Measurements from ENCODE around the gene SPINK6.

SPINK6 gene

DNA sequence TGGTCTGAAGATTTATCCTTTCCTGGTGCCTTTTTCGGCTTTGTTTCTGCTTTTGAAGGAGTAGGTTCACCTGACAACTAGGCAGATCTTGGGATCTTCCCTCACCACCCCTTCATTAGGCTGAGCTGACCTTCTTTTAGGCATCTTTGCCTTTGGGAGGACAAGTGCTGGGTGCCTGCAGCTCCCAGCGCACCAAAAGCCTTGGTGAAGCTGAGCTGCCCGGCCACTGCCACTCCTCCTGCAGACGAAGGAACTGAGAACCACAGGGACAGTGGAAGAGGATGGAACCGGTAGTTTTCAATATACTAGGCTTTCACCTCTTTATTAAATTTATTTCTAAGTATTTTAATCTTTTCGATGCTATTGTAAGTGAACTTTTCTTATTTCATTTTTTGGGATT, 18.7 kb downstream of the SPINK6 start:
- Histone ChIP-seq H3K18ac (ENCODE audit: low read depth in 1 of 2, low read length in 2 of 2) (no peak overlapping the region), H3K9ac (ENCODE audit: low read length) (no peak overlapping the region), H3K27me3 (ENCODE audit: control insufficient read depth in 1 of 2, insufficient read depth in 1 of 2, low read length in 2 of 2) (no peaks in the 10 kb centered on the region), H2BK12ac (ENCODE audit: low read length in 2 of 2) (no peak overlapping the region), H4K8ac (ENCODE audit: low read length) (no peak overlapping the region), H3K4ac (ENCODE audit: low read depth in 1 of 2, low read length in 2 of 2) (no peak overlapping the region), H3K79me1 (replicated peaks; ENCODE audit: low read length, poor library complexity, severe bottlenecking) (no peaks in the 10 kb centered on the region), H3K4me2 (ENCODE audit: low read length, poor library complexity, severe bottlenecking) (no peak overlapping the region), H3K4me3 (ENCODE audit: insufficient read depth in 1 of 2, low read depth in 1 of 2, low read length in 2 of 2) (no peak overlapping the region), H4K91ac (ENCODE audit: low read length) (no peak overlapping the region), H2BK5ac (ENCODE audit: low read depth, low read length, poor library complexity, severe bottlenecking) (no peak overlapping the region), H2BK15ac (ENCODE audit: low read depth, poor library complexity, severe bottlenecking) (no peak overlapping the region), H2AK5ac (ENCODE audit: low read length, severe bottlenecking) (no peak overlapping the region), H3K36me3 (ENCODE audit: control insufficient read depth in 1 of 2, insufficient read depth in 2 of 2, low read depth in 1 of 2, low read length in 2 of 2) (no peaks in the 10 kb centered on the region), H3K14ac (ENCODE audit: low read length in 2 of 2) (no peak overlapping the region), H2AFZ (ENCODE audit: low read depth, low read length) (no peak overlapping the region), H3K4me1 (ENCODE audit: control insufficient read depth, insufficient read depth, low read depth, low read length) (no peaks in the 10 kb centered on the region), H3K9me3 (ENCODE audit: control insufficient read depth, low read length) (no peaks in the 10 kb centered on the region), H2BK120ac (ENCODE audit: low read depth, low read length) (no peak overlapping the region), H3K23ac (ENCODE audit: low read length in 2 of 2) (no peak overlapping the region), H3K27ac (ENCODE audit: low read length, poor library complexity, severe bottlenecking) (no peak overlapping the region)
- 74% methylated on average over 3 of the region's 6 CpGs for WGBS
- DNase-seq = no peak

DNA sequence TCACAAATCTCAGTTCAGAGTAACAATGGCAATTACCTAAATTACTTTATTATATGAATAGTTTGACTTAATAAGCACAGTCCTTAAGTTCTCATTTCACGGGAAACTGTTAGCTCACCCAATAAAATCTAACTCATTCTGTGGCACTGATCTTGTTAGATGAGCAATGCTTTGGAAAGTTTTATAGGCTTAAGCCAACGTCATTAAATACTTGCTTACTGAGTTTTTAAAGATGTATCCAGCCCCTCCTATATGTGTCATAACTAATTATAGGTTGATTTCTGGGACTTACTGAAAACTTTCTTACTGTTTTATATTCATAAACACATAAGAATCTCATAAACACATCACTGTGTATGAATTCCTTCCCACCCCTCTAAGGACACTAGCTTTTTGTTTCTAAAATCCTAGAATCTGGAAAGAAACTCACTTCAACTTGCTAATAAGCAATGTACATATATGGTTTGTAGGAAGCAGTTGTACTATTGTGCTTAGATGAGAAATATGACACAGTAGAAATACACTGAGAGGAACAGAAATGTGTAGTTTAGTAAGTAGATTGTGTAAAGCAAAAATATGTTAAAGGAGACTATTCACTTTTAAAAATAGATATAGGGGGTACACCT, 21.4 kb downstream of the SPINK6 start:
- H2BK15ac ChIP-seq (ENCODE audit: low read depth, poor library complexity, severe bottlenecking) = no peak overlapping the region
- H2BK12ac ChIP-seq (ENCODE audit: low read length in 2 of 2) = no peak overlapping the region
- H2BK120ac ChIP-seq (ENCODE audit: low read depth, low read length) = no peak overlapping the region
- no peak overlapping the region for H2AFZ ChIP-seq (ENCODE audit: low read depth, low read length)
- H3K14ac ChIP-seq (ENCODE audit: low read length in 2 of 2) = no peak overlapping the region
- no peak overlapping the region for H4K8ac ChIP-seq (ENCODE audit: low read length)
- H3K23ac ChIP-seq (ENCODE audit: low read length in 2 of 2) = no peak overlapping the region
- H3K36me3 ChIP-seq (ENCODE audit: control insufficient read depth in 1 of 2, insufficient read depth in 2 of 2, low read depth in 1 of 2, low read length in 2 of 2) = no peaks in the 10 kb centered on the region
- H3K4me3 ChIP-seq (ENCODE audit: insufficient read depth in 1 of 2, low read depth in 1 of 2, low read length in 2 of 2) = no peak overlapping the region
- H3K9me3 ChIP-seq (ENCODE audit: control insufficient read depth, low read length) = no peaks in the 10 kb centered on the region
- no CpG with 5 or more reads among the region's 2 CpGs for WGBS
- no peak overlapping the region for H2BK5ac ChIP-seq (ENCODE audit: low read depth, low read length, poor library complexity, severe bottlenecking)
- no peak overlapping the region for H3K18ac ChIP-seq (ENCODE audit: low read depth in 1 of 2, low read length in 2 of 2)
- H3K9ac ChIP-seq (ENCODE audit: low read length) = peak overlapping the region; percentile 55
- no peaks in the 10 kb centered on the region for H3K4me1 ChIP-seq (ENCODE audit: control insufficient read depth, insufficient read depth, low read depth, low read length)
- no peaks in the 10 kb centered on the region for H3K27me3 ChIP-seq (ENCODE audit: control insufficient read depth in 1 of 2, insufficient read depth in 1 of 2, low read length in 2 of 2)
- no peaks in the 10 kb centered on the region for H3K79me1 ChIP-seq (replicated peaks; ENCODE audit: low read length, poor library complexity, severe bottlenecking)
- no peak overlapping the region for H3K27ac ChIP-seq (ENCODE audit: low read length, poor library complexity, severe bottlenecking)
- H3K4me2 ChIP-seq (ENCODE audit: low read length, poor library complexity, severe bottlenecking) = no peak overlapping the region
- H3K4ac ChIP-seq (ENCODE audit: low read depth in 1 of 2, low read length in 2 of 2) = no peak overlapping the region
- no peak overlapping the region for H4K91ac ChIP-seq (ENCODE audit: low read length)
- H2AK5ac ChIP-seq (ENCODE audit: low read length, severe bottlenecking) = no peak overlapping the region
- DNase-seq = no peak

DNA sequence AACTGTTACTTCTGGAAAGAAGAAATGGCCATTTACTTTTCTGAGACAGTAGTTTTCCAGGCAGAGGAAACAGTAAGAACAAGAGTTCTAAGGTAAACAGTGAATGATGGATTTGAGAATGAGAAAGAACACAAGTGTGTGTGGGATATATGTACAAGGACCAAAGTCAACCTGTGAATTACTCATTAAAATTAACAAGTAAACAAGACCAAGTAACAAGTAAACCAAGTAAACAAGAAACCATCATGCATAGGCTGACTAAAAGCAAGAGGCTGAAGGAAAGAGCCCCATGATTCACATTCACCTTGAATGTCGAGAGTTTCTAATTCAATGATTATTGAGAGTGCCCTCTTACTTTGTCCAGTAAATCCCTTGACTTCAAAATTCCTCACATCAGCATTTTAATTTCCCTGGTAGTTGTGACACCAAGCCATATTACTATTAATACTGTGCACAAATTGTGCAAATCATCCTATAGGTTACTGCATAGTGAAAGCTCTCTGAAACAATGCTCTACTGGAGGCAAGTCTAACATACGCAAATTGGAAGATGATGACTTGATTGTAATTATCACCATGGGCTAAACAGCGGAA, 25.6 kb downstream of the SPINK6 start:
- DNase-seq = no peak
- no peak overlapping the region for H3K9ac ChIP-seq (ENCODE audit: low read length)
- H4K8ac ChIP-seq (ENCODE audit: low read length) = no peak overlapping the region
- H2BK5ac ChIP-seq (ENCODE audit: low read depth, low read length, poor library complexity, severe bottlenecking) = no peak overlapping the region
- no peak overlapping the region for H2BK12ac ChIP-seq (ENCODE audit: low read length in 2 of 2)
- no peak overlapping the region for H3K27ac ChIP-seq (ENCODE audit: low read length, poor library complexity, severe bottlenecking)
- no peak overlapping the region for H3K14ac ChIP-seq (ENCODE audit: low read length in 2 of 2)
- no peaks in the 10 kb centered on the region for H3K4me1 ChIP-seq (ENCODE audit: control insufficient read depth, insufficient read depth, low read depth, low read length)
- H2BK120ac ChIP-seq (ENCODE audit: low read depth, low read length) = no peak overlapping the region
- no peak overlapping the region for H2AFZ ChIP-seq (ENCODE audit: low read depth, low read length)
- H3K4ac ChIP-seq (ENCODE audit: low read depth in 1 of 2, low read length in 2 of 2) = no peak overlapping the region
- no peak overlapping the region for H4K91ac ChIP-seq (ENCODE audit: low read length)
- WGBS = 92% methylated on average over 3 of the region's 3 CpGs
- H3K4me3 ChIP-seq (ENCODE audit: insufficient read depth in 1 of 2, low read depth in 1 of 2, low read length in 2 of 2) = no peak overlapping the region
- no peaks in the 10 kb centered on the region for H3K36me3 ChIP-seq (ENCODE audit: control insufficient read depth in 1 of 2, insufficient read depth in 2 of 2, low read depth in 1 of 2, low read length in 2 of 2)
- H2BK15ac ChIP-seq (ENCODE audit: low read depth, poor library complexity, severe bottlenecking) = no peak overlapping the region
- H3K9me3 ChIP-seq (ENCODE audit: control insufficient read depth, low read length) = no peaks in the 10 kb centered on the region
- no peaks in the 10 kb centered on the region for H3K79me1 ChIP-seq (replicated peaks; ENCODE audit: low read length, poor library complexity, severe bottlenecking)
- no peak overlapping the region for H2AK5ac ChIP-seq (ENCODE audit: low read length, severe bottlenecking)
- H3K4me2 ChIP-seq (ENCODE audit: low read length, poor library complexity, severe bottlenecking) = no peak overlapping the region
- H3K23ac ChIP-seq (ENCODE audit: low read length in 2 of 2) = no peak overlapping the region
- no peaks in the 10 kb centered on the region for H3K27me3 ChIP-seq (ENCODE audit: control insufficient read depth in 1 of 2, insufficient read depth in 1 of 2, low read length in 2 of 2)
- no peak overlapping the region for H3K18ac ChIP-seq (ENCODE audit: low read depth in 1 of 2, low read length in 2 of 2)

DNA sequence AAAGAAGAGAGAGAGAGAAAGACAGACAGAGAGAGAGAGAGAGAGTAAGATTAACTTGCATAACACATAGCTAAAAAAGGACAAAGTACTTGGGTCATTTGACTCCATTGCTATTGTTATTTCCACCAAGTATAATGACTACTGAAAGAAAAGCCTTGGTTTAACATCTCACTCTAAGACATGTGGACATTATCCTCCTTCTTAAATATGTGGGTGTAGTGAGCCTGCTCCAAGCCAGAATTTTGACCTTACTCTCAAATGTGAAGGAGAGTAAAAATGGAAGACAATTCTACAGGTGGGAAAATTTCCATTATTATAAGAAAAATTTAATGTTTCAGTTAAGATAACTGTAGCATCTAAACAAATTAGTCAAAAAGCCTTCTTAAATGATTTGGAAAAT, 27.0 kb downstream of the SPINK6 start:
- Histone ChIP-seq H3K4me1 (ENCODE audit: control insufficient read depth, insufficient read depth, low read depth, low read length) (no peaks in the 10 kb centered on the region), H3K27me3 (ENCODE audit: control insufficient read depth in 1 of 2, insufficient read depth in 1 of 2, low read length in 2 of 2) (no peaks in the 10 kb centered on the region), H3K4ac (ENCODE audit: low read depth in 1 of 2, low read length in 2 of 2) (no peak overlapping the region), H3K4me2 (ENCODE audit: low read length, poor library complexity, severe bottlenecking) (no peak overlapping the region), H3K14ac (ENCODE audit: low read length in 2 of 2) (no peak overlapping the region), H2AFZ (ENCODE audit: low read depth, low read length) (no peak overlapping the region), H2BK15ac (ENCODE audit: low read depth, poor library complexity, severe bottlenecking) (no peak overlapping the region), H4K8ac (ENCODE audit: low read length) (no peak overlapping the region), H2BK5ac (ENCODE audit: low read depth, low read length, poor library complexity, severe bottlenecking) (no peak overlapping the region), H3K4me3 (ENCODE audit: insufficient read depth in 1 of 2, low read depth in 1 of 2, low read length in 2 of 2) (no peak overlapping the region), H3K27ac (ENCODE audit: low read length, poor library complexity, severe bottlenecking) (no peak overlapping the region), H2BK120ac (ENCODE audit: low read depth, low read length) (no peak overlapping the region), H2AK5ac (ENCODE audit: low read length, severe bottlenecking) (no peak overlapping the region), H3K9ac (ENCODE audit: low read length) (no peak overlapping the region), H3K36me3 (ENCODE audit: control insufficient read depth in 1 of 2, insufficient read depth in 2 of 2, low read depth in 1 of 2, low read length in 2 of 2) (no peaks in the 10 kb centered on the region), H3K18ac (ENCODE audit: low read depth in 1 of 2, low read length in 2 of 2) (no peak overlapping the region), H4K91ac (ENCODE audit: low read length) (no peak overlapping the region), H3K9me3 (ENCODE audit: control insufficient read depth, low read length) (no peaks in the 10 kb centered on the region), H3K79me1 (replicated peaks; ENCODE audit: low read length, poor library complexity, severe bottlenecking) (no peaks in the 10 kb centered on the region), H3K23ac (ENCODE audit: low read length in 2 of 2) (no peak overlapping the region), H2BK12ac (ENCODE audit: low read length in 2 of 2) (no peak overlapping the region)
- no peak for DNase-seq
